Body of pancreas (tissue), 4 donors: ENCODE measurements around the gene MAL. TPM values are rescaled to one million over a fixed set of nuclear protein-coding genes. Genes with fewer than 3 reads are reported as not detected.

Experiments
- ATAC-seq: fragments of 150-250 bp; one replicate; pipeline ENCODE4 v1.9.1; 2016
- DNase-seq, 4 donors: peaks; one replicate each; pipeline ENCODE4 v3.0.0-alpha.2; 2019
- H3K27ac ChIP-seq, 4 donors: fragments of 200-600 bp; sonication (generic); 1 replicate in 3 of 4; 2 replicates in 1 of 4; pipeline versions ENCODE4 v1.5.1 to v1.6.1; 2016 to 2019; ENCODE audit warnings: mild to moderate bottlenecking in 1 of 4, mixed read lengths in 1 of 4, moderate library complexity in 1 of 4
- H3K27me3 ChIP-seq, 2 donors: fragments of 200-600 bp; sonication (generic); one replicate each; pipeline ENCODE4 v1.6.0; 2016; ENCODE audit warnings: mild to moderate bottlenecking in 1 of 2
- H3K36me3 ChIP-seq, 2 donors: fragments of 200-600 bp; sonication (generic); replicated peaks in 1 of 2; 2 replicates each; pipeline ENCODE4 v1.5.1; 2016; ENCODE audit warnings: low read depth in 2 of 2; ENCODE audit not compliant: insufficient read depth in 1 of 2
- H3K4me1 ChIP-seq: fragments of 200-600 bp; sonication (generic); one replicate; pipeline ENCODE4 v1.6.0; 2016
- H3K4me3 ChIP-seq, 2 donors: fragments of 200-600 bp; sonication (generic); 1 replicate in 1 of 2; 2 replicates in 1 of 2; pipeline ENCODE4 v1.5.1; 2016 to 2019
- H3K9me3 ChIP-seq, 3 donors: fragments of 200-600 bp; sonication (generic); 1 replicate in 2 of 3; 2 replicates in 1 of 3; pipeline ENCODE4 v1.5.1; 2016
- CTCF ChIP-seq, 7 experiments: fragments of 450-650 bp in 4 of 7; fragments of 200-600 bp in 3 of 7; sonication (generic) in 3 of 7; IDR thresholded peaks; one replicate each; pipeline ENCODE4 v1.5.1; 2016 to 2019; ENCODE audit warnings: antibody characterized with exemption in 7 of 7
- POLR2A ChIP-seq, 3 donors: fragments of 450-650 bp; IDR thresholded peaks; one replicate each; pipeline ENCODE4 v1.6.1; 2016; ENCODE audit warnings: antibody characterized with exemption in 3 of 3, mild to moderate bottlenecking in 2 of 3
- WGBS, 2 donors: methylation state at CpG; one replicate each; pipeline ENCODE4 v1.1.5; 2017; 5-methylcytosine and 5-hydroxymethylcytosine counted together
- intact Hi-C: fragments of 100-400 bp; cut with DNase I; formaldehyde crosslinking; loops from one replicate; pipeline ENCODE4 v1.15.1; 2023
- total RNA-seq, 2 donors: library from RNA; depleted of rRNA; stranded (reverse); fragments of >200 nt; gene quantifications; one replicate each; pipeline ENCODE4 v1.1.0, GENCODE V29; 2016

The MAL gene
- total RNA-seq, 2 donors from 2014 or later = not detected

- H3K36me3 ChIP-seq = no peaks in the 10 kb centered on the region
- H3K27me3 ChIP-seq = no peaks in the 10 kb centered on the region
- no peak overlapping the region for H3K4me3 ChIP-seq
- ATAC-seq (no peak), DNase-seq (no peak)
- H3K27ac ChIP-seq = peak overlapping the region in 1 of 4 donors; percentile 52
- intact Hi-C loops = no loop called here
- TF ChIP-seq POLR2A (IDR thresholded peaks at IDR 0.05) (no peak), CTCF (IDR thresholded peaks at IDR 0.05) (no peak)
- no peaks in the 10 kb centered on the region for H3K9me3 ChIP-seq
- peaks cover 21% of the 10 kb centered on the region for H3K4me1 ChIP-seq
- WGBS, 2 donors = 68 to 76% methylated on average over 8 to 15 of the region's 15 CpGs
Observed at GRCh38 chr2:95056461-95057459, 31.3 kb downstream of the MAL start.

GRCh38 chr2:95057535-95058370 lies 32.2 kb downstream of the MAL start:
- TF ChIP-seq POLR2A (IDR thresholded peaks at IDR 0.05) = no peak
- no peak for TF ChIP-seq CTCF (IDR thresholded peaks at IDR 0.05)
- Histone ChIP-seq H3K27me3 (no peaks in the 10 kb centered on the region), H3K27ac (peak overlapping the region in 2 of 4 donors; percentile 52 to 65), H3K4me1 (peaks cover 21% of the 10 kb centered on the region), H3K9me3 (no peaks in the 10 kb centered on the region), H3K4me3 (no peak overlapping the region), H3K36me3 (no peaks in the 10 kb centered on the region)
- WGBS, 2 donors = 49 to 51% methylated on average over 18 to 28 of the region's 28 CpGs
- DNase-seq (peak in 1 of 4 donors; percentile 26), ATAC-seq (peak; percentile 34)
- intact Hi-C loops = no loop called here

- H3K4me1 ChIP-seq = peaks cover 21% of the 10 kb centered on the region
- no peak for ATAC-seq
- no peaks in the 10 kb centered on the region for H3K36me3 ChIP-seq
- H3K9me3 ChIP-seq = no peaks in the 10 kb centered on the region
- H3K27me3 ChIP-seq = no peaks in the 10 kb centered on the region
- intact Hi-C loops = no loop called here
- WGBS, 2 donors = 37 to 43% methylated on average over 7 to 9 of the region's 9 CpGs
- H3K4me3 ChIP-seq = no peak overlapping the region
- no peak for TF ChIP-seq POLR2A (IDR thresholded peaks at IDR 0.05)
- TF ChIP-seq CTCF (IDR thresholded peaks at IDR 0.05) = no peak
- peak overlapping the region in 3 of 4 donors; percentile 56 to 78 (median 65) for H3K27ac ChIP-seq
- no peak for DNase-seq
Observed at GRCh38 chr2:95058466-95058988, 33.0 kb downstream of the MAL start.

DNA sequence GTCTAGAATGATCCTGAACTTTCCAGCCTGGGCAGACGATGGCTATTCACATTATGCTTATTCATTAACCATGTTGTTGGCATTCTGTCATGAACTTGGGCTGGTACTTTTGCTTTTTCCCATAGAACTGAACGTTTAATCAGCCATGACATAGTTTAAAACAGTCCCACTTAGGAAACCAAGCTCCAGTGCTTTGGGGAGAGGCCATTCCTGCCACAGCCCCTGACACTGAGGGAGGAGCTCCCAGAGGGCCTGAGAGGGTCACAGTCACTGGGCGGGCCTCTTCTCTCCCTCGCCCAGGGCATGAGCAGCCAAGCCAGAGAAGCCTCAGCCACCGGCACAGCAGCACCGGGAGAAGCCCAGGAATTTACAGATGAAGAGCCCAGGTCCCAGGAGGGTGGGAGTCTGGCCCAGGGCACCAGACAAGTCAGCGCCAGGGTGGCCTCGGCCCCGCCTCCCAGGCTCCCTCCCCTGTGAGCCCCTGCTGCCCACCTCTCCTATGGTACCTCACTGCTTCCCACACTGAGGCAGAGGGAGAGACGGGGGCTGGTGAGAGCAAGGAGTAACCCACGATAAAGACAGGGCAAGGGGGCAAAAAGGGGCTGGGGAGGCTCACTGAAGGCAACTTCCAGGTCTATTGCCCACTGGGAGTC lies 33.6 kb downstream of the MAL start:
- no peaks in the 10 kb centered on the region for H3K27me3 ChIP-seq
- peak overlapping the region in 3 of 4 donors; percentile 56 to 78 (median 65) for H3K27ac ChIP-seq
- DNase-seq (peak in 3 of 4 donors; percentile 43 to 47 (median 47)), ATAC-seq (peak; percentile 74)
- TF ChIP-seq CTCF (IDR thresholded peaks at IDR 0.05) = no peak
- peak in 2 of 3 donors; percentile 22 to 35 for TF ChIP-seq POLR2A (IDR thresholded peaks at IDR 0.05)
- intact Hi-C loops = no loop called here
- H3K9me3 ChIP-seq = no peaks in the 10 kb centered on the region
- no peak overlapping the region for H3K4me3 ChIP-seq
- no peaks in the 10 kb centered on the region for H3K36me3 ChIP-seq
- 33 to 36% methylated on average over 5 to 11 of the region's 11 CpGs for WGBS, 2 donors
- H3K4me1 ChIP-seq = peaks cover 21% of the 10 kb centered on the region
